Sciatic nerve (tissue), 2 donors: Measurements from ENCODE around the gene CIAO2A. TPM values are rescaled to one million over a fixed set of nuclear protein-coding genes. Genes with fewer than 3 reads are reported as not detected.
A peak's percentile ranks its signal among the peaks of the same experiment; 100 is the strongest.
"Not testable (repeated sequence)": the region's sequence is repeated elsewhere in the genome, so short reads cannot be mapped to it uniquely, and the experiment has no call there.

Experiments
- ATAC-seq: fragments of 200-7000 bp; cut with Tn5 transposase; one replicate; pipeline ENCODE4 v1.9.1; 2020; ENCODE audit warnings: mild to moderate bottlenecking, moderate library complexity
- DNase-seq: peaks from one replicate; pipeline ENCODE4 v3.0.0-alpha.2; 2020; ENCODE audit warnings: low spot score
- intact Hi-C: fragments of 100-400 bp; cut with DNase I; formaldehyde crosslinking; loops from one replicate; pipeline ENCODE4 v1.14.2; 2022
- total RNA-seq: library from RNA; stranded (reverse); fragmentation: NEBNext Ultra II Directional; extraction: Animal tissue kit (Norgen Biotek cat#: 25700); gene quantifications from one replicate; pipeline ENCODE4 v1.2.1, GENCODE V29; 2021
- donor health status: DM: no; HTN: no; CAD: no.
- donor health status: DM: no; HTN: no; CAD: no.

CIAO2A gene
- total RNA-seq, 1 donor from 2014 or later: 26.3 TPM

DNA sequence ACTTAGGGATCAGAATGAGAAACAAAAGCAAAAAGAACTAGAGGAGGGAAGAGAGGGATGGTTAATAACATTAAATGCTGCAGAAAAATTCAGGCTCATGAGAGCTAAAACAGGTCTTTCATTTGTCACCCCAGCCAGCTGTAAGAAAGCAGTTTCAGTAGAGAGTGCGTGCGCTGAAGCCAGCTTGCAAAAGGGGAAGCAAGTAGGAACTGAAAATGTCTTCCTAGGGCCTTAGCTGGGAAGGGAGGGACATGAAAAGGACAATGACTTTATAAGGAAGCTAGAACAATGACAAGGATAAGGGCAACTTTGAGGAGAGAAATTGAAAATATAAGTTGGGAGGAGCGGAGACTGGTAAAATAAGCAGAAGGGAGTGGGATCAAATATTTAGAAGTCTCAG, 3.1 kb downstream of the CIAO2A start:
- DNase-seq (no peak), ATAC-seq (no peak)
- intact Hi-C loops: loop anchor here (10.0 kb wide), 1 partner anchor 64 kb away; the partner anchor contains the start of gene SNX22

- ATAC-seq: no peak
Measured at GRCh38 chr15:64089543-64090280, 3.9 kb downstream of the CIAO2A start.

GRCh38 chr15:64082757-64083156, 10.9 kb downstream of the CIAO2A start:
- no peak for ATAC-seq
- DNase-seq: no peak
- intact Hi-C loops: no loop called here

More at GRCh38 chr15:64089543-64090280, 3.9 kb downstream of the CIAO2A start:
- no peak for DNase-seq
- intact Hi-C loops: loop anchor here (10.0 kb wide), 1 partner anchor 65 kb away; the partner anchor contains the start of gene SNX22

- DNase-seq, ATAC-seq, intact Hi-C loops: not testable (repeated sequence)
Measured at GRCh38 chr15:64073496-64073895, 20.1 kb downstream of the CIAO2A start.

DNA sequence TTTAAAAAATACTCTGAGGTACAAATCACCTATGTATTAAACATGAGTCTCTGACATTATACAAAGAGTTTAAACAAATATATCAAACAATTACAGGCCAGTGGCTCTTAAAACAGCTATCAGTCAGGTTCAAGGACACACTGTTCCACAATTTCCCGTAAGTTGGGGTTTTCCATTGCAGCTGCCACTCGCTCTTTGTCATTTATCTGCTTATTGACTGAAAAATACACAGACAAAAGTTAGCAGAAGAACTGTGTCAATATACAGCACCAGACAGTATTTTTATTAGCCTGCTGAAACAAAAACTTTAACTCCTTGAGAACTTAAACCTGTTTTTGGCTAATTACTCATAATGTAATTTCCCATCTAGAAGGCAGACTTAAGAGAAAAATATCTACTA, 20.8 kb downstream of the CIAO2A start:
- ATAC-seq: no peak
- no peak for DNase-seq
- intact Hi-C loops: no loop called here

DNA sequence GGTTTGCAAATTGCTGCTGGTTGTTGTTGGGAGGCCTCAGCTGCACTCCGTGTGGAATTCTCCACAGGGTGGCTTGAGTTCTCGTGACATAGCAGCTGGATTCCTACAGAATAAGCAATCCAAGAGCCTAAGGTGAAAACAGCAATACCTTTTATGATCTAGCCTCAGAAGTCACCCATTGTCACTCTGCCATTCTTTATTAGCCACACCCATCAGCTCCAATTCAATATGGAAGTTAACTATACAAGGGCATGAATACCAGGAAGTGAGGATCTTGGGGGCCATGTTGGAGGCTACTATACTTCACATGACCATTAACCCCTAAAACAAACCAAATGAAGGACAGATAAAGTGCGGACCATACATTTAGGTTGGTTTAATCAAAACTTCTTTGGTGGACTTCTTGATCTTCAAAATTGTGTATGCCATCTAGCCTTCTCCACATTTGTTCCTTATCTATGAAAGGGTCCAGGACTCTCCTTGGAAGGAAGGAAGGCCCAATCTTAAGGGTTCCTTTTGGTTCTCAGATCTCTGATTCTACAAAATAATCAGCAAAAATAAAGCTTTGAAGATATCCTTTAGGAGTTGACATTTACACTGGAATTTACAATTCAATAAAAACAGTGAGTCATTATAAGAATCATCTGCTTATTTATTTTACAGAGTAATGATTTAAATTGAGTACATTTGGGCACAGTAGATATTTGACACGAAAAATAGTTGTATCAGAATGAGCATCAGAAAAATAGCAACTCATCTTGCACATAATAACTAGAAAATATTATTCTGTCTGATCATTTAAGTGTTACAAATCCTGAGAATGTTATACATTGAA, 21.5 kb downstream of the CIAO2A start:
- ATAC-seq: no peak
- intact Hi-C loops: no loop called here

DNA sequence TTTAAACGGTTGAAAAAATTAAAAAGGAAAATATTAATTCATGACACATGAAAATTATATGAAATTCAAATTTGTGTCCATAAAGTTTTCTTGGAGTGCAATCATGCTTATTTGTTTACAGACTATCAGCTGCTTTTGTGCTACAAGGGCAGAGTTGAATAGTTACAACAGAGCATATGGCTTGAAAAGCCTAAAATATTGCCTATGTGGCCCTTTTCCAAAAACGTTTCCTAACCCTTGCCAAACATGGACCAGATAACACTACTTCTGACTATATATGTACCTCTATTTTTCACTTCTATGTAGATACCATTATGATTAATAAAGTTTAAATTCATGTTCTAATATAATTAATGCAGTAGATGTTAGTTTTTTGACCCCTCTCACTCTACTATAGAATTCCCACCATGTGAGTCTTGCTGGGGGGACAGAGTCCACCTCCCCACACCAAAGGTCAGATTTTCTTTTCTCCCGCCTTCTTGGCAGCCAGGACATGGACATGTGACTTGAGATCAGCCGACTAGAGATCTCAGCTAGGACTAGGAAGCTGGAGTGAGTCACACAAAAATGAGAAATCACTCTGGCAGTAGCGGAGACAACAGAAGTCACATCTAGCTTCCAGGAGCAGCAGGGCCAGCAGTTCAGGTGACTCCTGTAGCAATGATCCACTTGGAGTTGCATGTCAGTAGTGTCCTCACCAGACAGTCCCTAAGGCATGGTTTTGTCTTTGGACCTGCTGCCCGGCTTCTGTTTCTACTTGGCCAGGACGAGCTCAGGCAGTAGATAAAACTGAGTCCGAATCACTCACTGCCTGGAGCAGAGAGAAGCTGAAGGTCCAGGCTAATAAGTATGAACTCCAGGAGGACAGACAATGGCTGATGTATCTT, 22.4 kb downstream of the CIAO2A start:
- intact Hi-C loops: no loop called here
- ATAC-seq (peak; percentile 81), DNase-seq (peak; percentile 70)

More for the DNA sequence above, 21.5 kb downstream of the CIAO2A start:
- no peak for DNase-seq

GRCh38 chr15:64070106-64070505, 23.5 kb downstream of the CIAO2A start:
- no peak for DNase-seq
- no peak for ATAC-seq
- intact Hi-C loops: no loop called here

DNA sequence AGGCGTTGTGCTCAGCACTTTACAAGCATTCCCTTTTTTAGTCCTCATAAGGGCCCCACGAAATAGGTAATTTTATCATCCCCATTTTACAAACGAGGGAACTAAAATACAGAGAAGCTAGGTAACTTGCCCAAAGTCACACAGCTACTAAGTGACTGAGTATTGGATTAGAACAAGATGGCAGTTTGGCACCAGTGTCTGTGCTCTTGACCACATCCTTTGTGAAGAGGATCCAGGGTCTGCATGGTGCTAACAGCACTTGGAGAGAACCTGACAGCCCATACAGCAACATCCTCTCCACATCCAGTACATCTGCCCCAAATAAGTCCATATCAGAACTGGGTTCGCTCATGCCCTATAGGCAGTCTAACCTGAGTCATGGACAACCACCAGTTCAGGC, 25.5 kb downstream of the CIAO2A start:
- DNase-seq: no peak
- no peak for ATAC-seq
- intact Hi-C loops: loop anchor here (5.0 to 10.0 kb wide), 2 partner anchors 316 to 403 kb away; no protein-coding TSS in a partner anchor

DNA sequence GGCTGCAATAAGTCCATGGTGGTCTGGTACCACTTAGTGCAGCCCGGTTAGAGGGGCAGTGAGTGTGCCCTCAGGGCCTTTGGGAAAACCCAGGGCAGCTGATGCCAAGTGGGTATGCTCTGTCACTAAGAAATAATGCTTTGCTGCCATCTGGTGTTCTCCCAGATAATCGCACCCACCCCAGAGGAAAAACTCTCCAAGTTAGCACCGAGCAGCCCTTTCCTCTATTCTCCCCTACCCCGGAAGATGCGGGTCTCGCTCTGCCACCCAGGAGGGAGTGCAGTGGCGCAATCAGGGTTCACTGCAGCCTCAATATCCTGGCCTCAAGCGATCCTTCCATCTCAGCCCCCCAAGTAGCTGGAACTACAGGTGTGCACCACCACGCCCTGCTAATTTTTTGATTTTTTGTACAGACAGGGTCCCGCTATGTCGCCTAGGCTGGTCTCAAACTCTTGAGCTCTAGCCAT, 26.0 kb downstream of the CIAO2A start:
- intact Hi-C loops: loop anchor here (5.0 to 10.0 kb wide), 2 partner anchors 315 to 403 kb away; no protein-coding TSS in a partner anchor
- DNase-seq (peak; percentile 73), ATAC-seq (peak; percentile 75)

DNA sequence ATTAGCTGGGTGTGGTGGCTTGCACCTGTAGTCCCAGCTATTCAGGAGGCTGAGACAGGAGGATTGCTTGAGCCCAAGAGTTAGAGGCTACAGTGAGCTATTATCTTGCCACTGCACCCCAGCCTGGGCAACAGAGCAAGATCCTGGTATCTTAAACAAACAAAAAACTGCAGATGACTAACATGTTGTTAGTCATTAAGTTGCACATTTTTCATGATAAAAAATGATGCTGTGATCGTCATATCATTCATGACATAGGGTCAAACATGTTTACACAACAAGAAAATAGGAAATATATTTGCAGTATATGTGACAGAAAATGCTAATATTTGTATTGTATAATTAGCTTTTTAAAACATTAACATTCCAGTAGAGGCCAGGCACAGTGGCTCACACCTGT, 27.2 kb downstream of the CIAO2A start:
- intact Hi-C loops: loop anchor here (5.0 to 10.0 kb wide), 2 partner anchors 314 to 402 kb away; no protein-coding TSS in a partner anchor
- ATAC-seq: no peak

DNA sequence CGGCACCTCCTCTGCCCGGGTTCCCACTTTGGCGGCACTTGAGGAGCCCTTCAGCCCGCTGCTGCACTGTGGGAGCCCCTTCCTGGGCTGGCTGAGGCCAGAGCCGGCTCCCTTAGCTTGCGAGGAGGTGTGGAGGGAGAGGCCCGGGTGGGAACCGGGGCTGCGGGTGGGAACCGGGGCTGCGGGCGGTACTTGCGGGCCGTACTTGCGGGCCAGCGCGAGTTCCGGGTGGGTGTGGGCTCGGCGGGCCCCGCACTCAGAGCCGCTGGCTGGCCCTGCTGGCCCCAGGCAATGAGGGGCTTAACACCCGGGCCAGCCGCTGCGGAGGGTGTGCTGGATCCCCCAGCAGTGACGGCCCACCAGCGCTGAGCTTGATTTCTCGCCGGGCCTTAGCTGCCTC, 32.9 kb downstream of the CIAO2A start:
- intact Hi-C loops: loop anchor here (10.0 kb wide), 1 partner anchor 396 kb away; no protein-coding TSS in a partner anchor
- no peak for DNase-seq
- ATAC-seq: no peak

More for the DNA sequence above, 27.2 kb downstream of the CIAO2A start:
- DNase-seq: no peak

GRCh38 chr15:64059104-64059503, 34.5 kb downstream of the CIAO2A start:
- DNase-seq, intact Hi-C loops, ATAC-seq: not testable (repeated sequence)

GRCh38 chr15:64058279-64058678, 35.4 kb downstream of the CIAO2A start:
- intact Hi-C loops: no loop called here
- DNase-seq (no peak), ATAC-seq (no peak)

GRCh38 chr15:64053674-64054073, 40.0 kb downstream of the CIAO2A start:
- ATAC-seq, intact Hi-C loops, DNase-seq: not testable (repeated sequence)

DNA sequence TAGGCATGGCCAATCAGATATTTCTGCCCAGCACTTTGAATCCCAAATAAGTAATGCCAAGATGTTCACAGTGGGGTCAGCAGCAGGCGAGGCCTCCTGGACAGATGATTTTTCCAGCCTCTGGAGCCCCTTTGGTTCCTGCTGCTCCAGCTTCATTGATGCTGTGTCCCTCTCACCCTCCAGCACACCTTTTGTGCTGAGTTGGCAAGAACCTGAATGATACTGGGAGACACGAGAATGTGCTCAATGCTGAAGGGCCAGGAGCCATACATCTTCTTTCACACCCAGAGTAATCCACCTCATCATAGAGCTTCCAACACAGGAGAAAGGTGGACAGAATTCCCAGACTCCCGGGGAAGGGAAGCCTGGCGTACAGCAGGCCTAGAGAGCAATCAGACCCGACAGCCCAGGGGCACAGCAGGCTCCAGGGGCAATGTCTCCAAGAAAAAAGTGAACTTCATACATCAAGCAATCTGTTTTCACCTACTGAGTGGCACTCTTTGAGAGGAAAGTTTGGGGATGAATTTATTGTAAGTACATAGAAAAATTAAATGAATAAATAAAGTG, 40.6 kb downstream of the CIAO2A start:
- intact Hi-C loops: no loop called here
- DNase-seq: no peak
- no peak for ATAC-seq

- ATAC-seq (no peak), DNase-seq (no peak)
- intact Hi-C loops: no loop called here
Measured at GRCh38 chr15:64051407-64052259, 42.0 kb downstream of the CIAO2A start.

GRCh38 chr15:64051093-64051402, 42.6 kb downstream of the CIAO2A start:
- DNase-seq (no peak), ATAC-seq (no peak)
- intact Hi-C loops: no loop called here
